ENCODE results near the gene AVL9.

DNA sequence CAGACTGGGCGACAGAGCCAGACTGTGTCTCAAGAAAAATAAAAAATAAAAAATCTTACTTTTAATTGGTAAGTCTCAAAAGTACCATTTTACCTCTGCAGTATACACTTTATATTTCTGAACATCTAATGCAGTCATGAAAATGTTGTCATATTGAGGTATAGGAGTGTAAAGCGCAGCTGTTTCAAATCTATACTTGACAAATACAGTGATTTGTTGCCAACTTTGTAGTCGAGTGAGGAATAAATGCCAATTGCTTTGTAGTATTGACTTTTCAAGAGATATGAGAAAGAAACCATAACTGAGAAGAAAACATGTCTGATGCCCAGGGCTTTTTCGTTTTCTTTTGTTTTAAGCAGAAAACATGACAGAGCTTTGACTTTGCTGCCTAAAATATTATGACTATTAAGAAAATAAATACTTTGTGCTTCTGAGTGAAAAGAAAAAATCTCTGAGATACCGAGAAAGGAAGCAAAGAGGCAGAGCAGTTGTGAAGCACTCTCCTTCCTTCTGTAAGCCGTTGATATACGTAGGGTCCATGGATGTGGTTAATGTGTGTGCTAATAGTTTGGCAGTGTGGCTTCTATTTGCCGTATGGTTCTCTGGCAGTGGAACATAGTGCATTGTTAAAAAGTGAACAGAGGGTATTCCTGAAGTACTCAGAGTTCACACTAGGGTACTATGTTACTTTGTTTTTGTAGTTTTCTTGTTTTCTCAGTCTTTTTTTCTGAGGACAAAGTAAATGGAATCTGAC lies 38.2 kb downstream of the AVL9 start:
- no peak for TF ChIP-seq GATA2 (IDR thresholded peaks at IDR 0.05; ENCODE audit: low read depth, low read length)
- TF ChIP-seq GATA3 (IDR thresholded peaks at IDR 0.05; ENCODE audit: low read depth, low read length): no peak

Measured in SH-SY5Y (cell line).